Pancreas (tissue), 10 donors: ENCODE data around the gene PXMP2. TPM values are rescaled to one million over a fixed set of nuclear protein-coding genes. Genes with fewer than 3 reads are reported as not detected.

ENCODE experiments used
- ATAC-seq, 4 donors: fragments of 200-7000 bp; cut with Tn5 transposase; one replicate each; pipeline versions ENCODE4 v1.8.0 to v1.9.1; 2020; ENCODE audit warnings: mild to moderate bottlenecking in 4 of 4, moderate library complexity in 4 of 4
- DNase-seq, 6 donors: peaks; one replicate each; pipeline ENCODE4 v3.0.0-alpha.2; 2020
- FAIRE-seq: peaks from 2 replicates; lab custom pipeline; 2012; peaks lifted over from hg19 to GRCh38; lab: Jason Lieb, UNC
- H3K27ac ChIP-seq, 4 donors: fragments of 200-600 bp; sonication (generic); 1 replicate in 3 of 4; 2 replicates in 1 of 4; pipeline versions ENCODE4 v1.5.0 to v1.8.0; 2020
- H3K27me3 ChIP-seq, 4 donors: fragments of 200-600 bp; one replicate each; pipeline ENCODE4 v1.8.0; 2021
- H3K36me3 ChIP-seq, 3 donors: fragments of 200-600 bp; sonication (generic) in 1 of 3; one replicate each; pipeline versions ENCODE4 v1.5.0 to v1.8.0; 2020 to 2021
- H3K4me1 ChIP-seq, 3 donors: fragments of 200-600 bp; one replicate each; pipeline ENCODE4 v1.8.0; 2021
- H3K4me3 ChIP-seq, 4 donors: fragments of 200-600 bp; sonication (generic) in 2 of 4; one replicate each; pipeline versions ENCODE4 v1.5.0 to v1.8.0; 2020 to 2021
- H3K9me3 ChIP-seq, 4 donors: fragments of 200-600 bp; one replicate each; pipeline ENCODE4 v1.8.0; 2021
- CTCF ChIP-seq, 4 donors: fragments of 200-600 bp; sonication (generic) in 3 of 4; IDR thresholded peaks; one replicate each; pipeline versions ENCODE4 v1.5.0 to v1.8.0; 2021; ENCODE audit warnings: antibody characterized with exemption in 4 of 4
- WGBS, 2 donors: extraction: QIAGEN DNeasy Blood & Tissue Kit; methylation state at CpG; one replicate each; pipeline ENCODE4 v1.1.7; 2013; 5-methylcytosine and 5-hydroxymethylcytosine counted together
- intact Hi-C, 3 donors: fragments of 100-400 bp; cut with DNase I; formaldehyde crosslinking; loops; one replicate each; pipeline versions ENCODE4 v1.11.1 to v1.14.2; 2022
- polyA plus RNA-seq, 2 donors: library from polyadenylated mRNA; stranded (reverse); fragments of 200-250 nt; gene quantifications; one replicate each; pipeline ENCODE4 v1.2.3, GENCODE V29; 2013
- total RNA-seq, 6 donors: library from RNA; stranded (reverse); fragmentation: NEBNext Ultra II Directional in 4 of 6; extraction: Animal tissue kit (Norgen Biotek cat#: 25700) in 4 of 6; gene quantifications; one replicate each; pipeline versions ENCODE4 v1.2.1 to v1.2.4, GENCODE V29; 2021 to 2023
- donor health status: healthy with polysubstance abuse.
- donor health status: DM: no; HTN: no; CAD: no; lungs with moderate emphysema.
- donor health status: DM: no; HTN: no; CAD: no.
- donor health status: control.
- donor health status: control.
- donor health status: Bipolar disorder and iron deficiency.
- donor health status: DM: yes; HTN: yes; CAD: no.
- donor health status: DM: no; HTN: no; CAD: no.
- donor health status: DM: no; HTN: no; CAD: no.
- donor health status: DM: yes; HTN: yes; CAD: no.

The PXMP2 gene
- total and polyA plus RNA-seq, 8 donors: 7.7 to 27.1 (median 13.3) TPM

GRCh38 chr12:132708150-132708549 lies 20.8 kb downstream of the PXMP2 start:
- intact Hi-C loops: no loop called here
- Histone ChIP-seq H3K4me3 (no peak overlapping the region), H3K27ac (no peak overlapping the region), H3K9me3 (no peaks in the 10 kb centered on the region), H3K36me3 (no peaks in the 10 kb centered on the region), H3K4me1 (peaks cover 0 to 10% (median 8%) of the 10 kb centered on the region in 3 donors), H3K27me3 (no peaks in the 10 kb centered on the region)
- ATAC-seq (no peak), FAIRE-seq (no peak), DNase-seq (no peak)
- WGBS, 2 donors: 75 to 84% methylated on average over 2 of the region's 2 CpGs
- TF ChIP-seq CTCF (IDR thresholded peaks at IDR 0.05): no peak

- H3K27me3 ChIP-seq: no peaks in the 10 kb centered on the region
- peak overlapping the region; percentile 58 to 93 (median 89) for H3K4me3 ChIP-seq
- peak overlapping the region; percentile 67 to 92 (median 75) for H3K27ac ChIP-seq
- peak in 3 of 6 donors; percentile 18 to 79 (median 50) for DNase-seq
- intact Hi-C loops: no loop called here
- H3K36me3 ChIP-seq: no peaks in the 10 kb centered on the region
- peak; percentile 19 to 42 (median 39) for ATAC-seq
- no peak for TF ChIP-seq CTCF (IDR thresholded peaks at IDR 0.05)
- FAIRE-seq: no peak
- H3K4me1 ChIP-seq: peaks cover 0 to 10% (median 8%) of the 10 kb centered on the region in 3 donors
- no peaks in the 10 kb centered on the region for H3K9me3 ChIP-seq
- WGBS, 2 donors: 1% methylated on average over 22 to 26 of the region's 26 CpGs
These were observed 22.6 kb downstream of the PXMP2 start for GRCh38 chr12:132710043-132710404.

GRCh38 chr12:132710405-132711079 lies 23.2 kb downstream of the PXMP2 start, which contains the start of gene PGAM5:
Gene PGAM5 (plus strand): TSS chr12:132710842. CDS start chr12:132710877, 35 bp downstream.
- Histone ChIP-seq H3K4me3 (peak within 1 kb of the TSS; percentile 58 to 93 (median 89)), H3K36me3 (no peaks in the 10 kb centered on the region), H3K4me1 (peaks cover 0 to 10% (median 8%) of the 10 kb centered on the region in 3 donors), H3K9me3 (no peaks in the 10 kb centered on the region), H3K27ac (peak within 1 kb of the TSS; percentile 67 to 92 (median 75)), H3K27me3 (no peaks in the 10 kb centered on the region)
- TF ChIP-seq CTCF (IDR thresholded peaks at IDR 0.05): no peak
- ATAC-seq: peak; percentile 93 to 95 (median 94)
- 0 to 1% methylated on average over 64 to 94 of the region's 94 CpGs for WGBS, 2 donors
- intact Hi-C loops: no loop called here
- no peak for FAIRE-seq
- peak; percentile 85 to 94 (median 90) for DNase-seq

- peak in 2 of 4 donors; percentile 4 to 14 for ATAC-seq
- peak in 4 of 6 donors; percentile 34 to 78 (median 59) for DNase-seq
- no peak for FAIRE-seq
- intact Hi-C loops: no loop called here
- no peak for TF ChIP-seq CTCF (IDR thresholded peaks at IDR 0.05)
- Histone ChIP-seq H3K4me3 (peak overlapping the region; percentile 58 to 93 (median 89)), H3K4me1 (peaks cover 0 to 10% (median 8%) of the 10 kb centered on the region in 3 donors), H3K27ac (peak overlapping the region in 1 of 4 donors; percentile 46), H3K36me3 (no peaks in the 10 kb centered on the region), H3K9me3 (no peaks in the 10 kb centered on the region), H3K27me3 (no peaks in the 10 kb centered on the region)
- 7% methylated on average over 53 to 59 of the region's 59 CpGs for WGBS, 2 donors
These were observed 23.9 kb downstream of the PXMP2 start for GRCh38 chr12:132711080-132711843.
